ENCODE measurements around the gene IL32.

DNA sequence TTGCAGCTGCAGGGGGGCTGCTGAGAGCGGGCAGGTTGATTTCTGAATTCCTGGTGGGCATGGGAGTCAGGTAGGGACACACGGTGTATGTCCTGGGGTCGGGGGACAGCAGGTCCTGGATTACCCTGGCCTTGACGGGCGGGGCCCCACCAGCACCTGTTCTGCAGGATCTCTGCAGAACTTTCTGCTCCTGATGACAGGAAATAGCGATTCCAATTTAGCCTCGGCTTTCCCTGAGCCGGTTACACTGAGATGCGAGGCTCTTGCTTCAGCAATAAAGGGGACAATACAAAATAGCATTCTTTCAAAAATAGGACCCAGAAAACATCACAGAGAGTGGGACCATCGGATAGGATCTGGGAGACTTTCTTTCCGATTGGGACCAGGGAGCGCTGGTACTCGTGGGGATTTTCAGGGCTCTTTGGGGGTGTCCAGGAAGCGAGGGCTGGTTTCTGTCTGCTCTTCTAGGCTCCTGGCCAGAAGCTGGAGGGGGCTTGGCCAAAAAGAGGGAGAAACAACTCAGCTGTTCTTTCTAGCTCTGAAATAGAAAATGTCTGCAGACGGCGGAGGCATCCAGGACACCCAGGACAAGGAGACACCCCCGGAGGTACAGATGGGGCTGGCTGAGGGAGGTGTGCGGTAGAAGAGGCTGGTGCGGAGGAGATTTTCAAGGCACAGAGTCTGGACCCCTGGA, 47.6 kb downstream of the IL32 start:
- TF ChIP-seq, protein P1, sequence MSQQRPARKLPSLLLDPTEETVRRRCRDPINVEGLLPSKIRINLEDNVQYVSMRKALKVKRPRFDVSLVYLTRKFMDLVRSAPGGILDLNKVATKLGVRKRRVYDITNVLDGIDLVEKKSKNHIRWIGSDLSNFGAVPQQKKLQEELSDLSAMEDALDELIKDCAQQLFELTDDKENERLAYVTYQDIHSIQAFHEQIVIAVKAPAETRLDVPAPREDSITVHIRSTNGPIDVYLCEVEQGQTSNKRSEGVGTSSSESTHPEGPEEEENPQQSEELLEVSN (IDR thresholded peaks at IDR 0.05; ENCODE audit: borderline replicate concordance, low read depth) = no peak
- TF ChIP-seq, protein P2, sequence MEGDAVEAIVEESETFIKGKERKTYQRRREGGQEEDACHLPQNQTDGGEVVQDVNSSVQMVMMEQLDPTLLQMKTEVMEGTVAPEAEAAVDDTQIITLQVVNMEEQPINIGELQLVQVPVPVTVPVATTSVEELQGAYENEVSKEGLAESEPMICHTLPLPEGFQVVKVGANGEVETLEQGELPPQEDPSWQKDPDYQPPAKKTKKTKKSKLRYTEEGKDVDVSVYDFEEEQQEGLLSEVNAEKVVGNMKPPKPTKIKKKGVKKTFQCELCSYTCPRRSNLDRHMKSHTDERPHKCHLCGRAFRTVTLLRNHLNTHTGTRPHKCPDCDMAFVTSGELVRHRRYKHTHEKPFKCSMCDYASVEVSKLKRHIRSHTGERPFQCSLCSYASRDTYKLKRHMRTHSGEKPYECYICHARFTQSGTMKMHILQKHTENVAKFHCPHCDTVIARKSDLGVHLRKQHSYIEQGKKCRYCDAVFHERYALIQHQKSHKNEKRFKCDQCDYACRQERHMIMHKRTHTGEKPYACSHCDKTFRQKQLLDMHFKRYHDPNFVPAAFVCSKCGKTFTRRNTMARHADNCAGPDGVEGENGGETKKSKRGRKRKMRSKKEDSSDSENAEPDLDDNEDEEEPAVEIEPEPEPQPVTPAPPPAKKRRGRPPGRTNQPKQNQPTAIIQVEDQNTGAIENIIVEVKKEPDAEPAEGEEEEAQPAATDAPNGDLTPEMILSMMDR (IDR thresholded peaks at IDR 0.05) = no peak
- TF ChIP-seq SREBF2 (IDR thresholded peaks at IDR 0.05) = no peak

All from A549 (cell line).